IMR-90 (cell line): ENCODE data around the gene TCF7L2. TPM values are rescaled to one million over a fixed set of nuclear protein-coding genes. Genes with fewer than 3 reads are reported as not detected.

Source experiments
- ATAC-seq: fragments of 200-7000 bp; cut with Tn5 transposase; 2 replicates; pipeline ENCODE4 v1.9.1; 2020; ENCODE audit warnings: low read depth, mild to moderate bottlenecking, moderate library complexity
- BruUV-seq: library from RNA; stranded (reverse); fragments of 400-500 nt; replicated peaks from 2 replicates; lab custom pipeline; 2021; lab: Mats Ljungman, UMichigan
- CTCF ChIA-PET: fragments of 300-600 bp; formaldehyde crosslinking; extraction: SDS; loops from one replicate; lab custom pipeline; 2021; ENCODE audit warnings: antibody characterized with exemption; lab: Yijun Ruan, JAX
- POLR2A ChIA-PET: fragments of 300-600 bp; sonication (Branson Sonifier 250); formaldehyde crosslinking; loops from one replicate; lab custom pipeline; 2022; ENCODE audit warnings: antibody characterized with exemption; ENCODE audit not compliant: unreplicated experiment; lab: Charles Lee
- DNase-seq: peaks from one replicate; pipeline ENCODE4 v3.0.0; 2013
- H2AFZ ChIP-seq: replicated peaks from 2 replicates; pipeline ENCODE3; 2013; ENCODE audit warnings: low read length, mild to moderate bottlenecking; ENCODE audit not compliant: poor library complexity
- H2AK5ac ChIP-seq: 2 replicates; pipeline ENCODE4 v1.6.1; 2013; ENCODE audit warnings: low read depth, low read length, inconsistent platforms
- H2AK9ac ChIP-seq: replicated peaks from 2 replicates; pipeline ENCODE3; 2013; ENCODE audit warnings: mild to moderate bottlenecking, low read depth, low read length, moderate library complexity; ENCODE audit not compliant: poor library complexity
- H2BK120ac ChIP-seq: 2 replicates; pipeline ENCODE4 v1.6.1; 2013; ENCODE audit warnings: low read depth, low read length, inconsistent platforms
- H2BK15ac ChIP-seq: 3 replicates; pipeline ENCODE4 v1.6.1; 2013; ENCODE audit warnings: low read depth, low read length, inconsistent platforms
- H2BK20ac ChIP-seq: 2 replicates; pipeline ENCODE4 v1.6.1; 2013; ENCODE audit warnings: low read depth, mild to moderate bottlenecking, inconsistent platforms, low read length, moderate library complexity
- H2BK5ac ChIP-seq: 2 replicates; pipeline ENCODE4 v1.6.1; 2013; ENCODE audit warnings: mild to moderate bottlenecking, low read depth, low read length, inconsistent platforms; ENCODE audit not compliant: poor library complexity, severe bottlenecking
- H3K14ac ChIP-seq: replicated peaks from 2 replicates; pipeline ENCODE4 v1.6.1; 2013; ENCODE audit warnings: low read depth, low read length, inconsistent platforms
- H3K18ac ChIP-seq: 2 replicates; pipeline ENCODE4 v1.6.1; 2013; ENCODE audit warnings: low read depth, low read length, control low read depth
- H3K23ac ChIP-seq: 2 replicates; pipeline ENCODE4 v1.6.1; 2013; ENCODE audit warnings: low read depth, low read length, inconsistent platforms
- H3K27ac ChIP-seq: 2 replicates; pipeline ENCODE4 v1.5.1; 2013; ENCODE audit warnings: mild to moderate bottlenecking, control low read depth, low read length; ENCODE audit not compliant: insufficient read depth
- H3K27me3 ChIP-seq: 2 replicates; pipeline ENCODE4 v1.6.1; 2013; ENCODE audit warnings: low read length; ENCODE audit not compliant: control insufficient read depth, insufficient read depth
- H3K36me3 ChIP-seq: 2 replicates; pipeline ENCODE4 v1.6.1; 2013; ENCODE audit warnings: low read length, mixed read lengths; ENCODE audit not compliant: control insufficient read depth, insufficient read depth
- H3K4ac ChIP-seq: 2 replicates; pipeline ENCODE4 v1.6.1; 2013; ENCODE audit warnings: low read depth, low read length, inconsistent platforms
- H3K4me1 ChIP-seq: 2 replicates; pipeline ENCODE4 v1.6.1; 2013; ENCODE audit warnings: low read length, mixed read lengths; ENCODE audit not compliant: control insufficient read depth, insufficient read depth
- H3K4me2 ChIP-seq: 2 replicates; pipeline ENCODE4 v1.6.1; 2013; ENCODE audit warnings: low read depth, mild to moderate bottlenecking, control low read depth, low read length, moderate library complexity
- H3K4me3 ChIP-seq: 2 replicates; pipeline ENCODE4 v1.5.1; 2013; ENCODE audit warnings: low read depth, mild to moderate bottlenecking, control low read depth, low read length, moderate library complexity; ENCODE audit not compliant: insufficient read depth
- H3K56ac ChIP-seq: 2 replicates; pipeline ENCODE4 v1.6.1; 2013; ENCODE audit warnings: low read length, inconsistent platforms; ENCODE audit not compliant: insufficient read depth; ENCODE audit errors: extremely low read depth
- H3K79me1 ChIP-seq, 2 experiments: 2 replicates each; pipeline ENCODE4 v1.6.1; 2013; ENCODE audit warnings: low read length in 2 of 2, inconsistent platforms in 1 of 2, low read depth in 1 of 2
- H3K9ac ChIP-seq: 2 replicates; pipeline ENCODE4 v1.6.1; 2013; ENCODE audit warnings: low read depth, low read length, control low read depth
- H3K9me1 ChIP-seq: 2 replicates; pipeline ENCODE4 v1.6.1; 2013; ENCODE audit warnings: low read length, inconsistent platforms; ENCODE audit not compliant: insufficient read depth
- H3K9me3 ChIP-seq: 2 replicates; pipeline ENCODE4 v1.6.1; 2013; ENCODE audit warnings: low read length; ENCODE audit not compliant: control insufficient read depth, insufficient read depth
- H4K20me1 ChIP-seq: 2 replicates; pipeline ENCODE4 v1.6.1; 2013; ENCODE audit warnings: low read length, inconsistent platforms; ENCODE audit not compliant: insufficient read depth
- H4K5ac ChIP-seq: 2 replicates; pipeline ENCODE4 v1.6.1; 2013; ENCODE audit warnings: mild to moderate bottlenecking, low read depth, low read length, control low read depth
- H4K8ac ChIP-seq, 2 experiments: 2 replicates each; pipeline ENCODE4 v1.6.1; 2013; ENCODE audit warnings: low read depth in 2 of 2, low read length in 2 of 2, control low read depth in 1 of 2, inconsistent platforms in 1 of 2
- H4K91ac ChIP-seq: 2 replicates; pipeline ENCODE4 v1.6.1; 2013; ENCODE audit warnings: low read depth, low read length, inconsistent platforms; ENCODE audit not compliant: insufficient read depth
- BHLHE40 ChIP-seq: fragments of 150-350 bp; IDR thresholded peaks from 2 replicates; pipeline ENCODE4 v1.6.1; 2016; ENCODE audit warnings: mild to moderate bottlenecking, low read depth, low read length
- CEBPB ChIP-seq: IDR thresholded peaks from 2 replicates; pipeline ENCODE4 v1.6.1; 2012; ENCODE audit warnings: low read depth, low read length, improper control_type of control experiment
- CHD1 ChIP-seq: IDR thresholded peaks from 2 replicates; pipeline ENCODE4 v1.6.1; 2012; ENCODE audit warnings: low read depth, low read length, improper control_type of control experiment
- FOS ChIP-seq: fragments of 150-350 bp; IDR thresholded peaks from 2 replicates; pipeline ENCODE4 v1.6.1; 2016; ENCODE audit warnings: low read depth, low read length
- MAZ ChIP-seq: IDR thresholded peaks from 2 replicates; pipeline ENCODE4 v1.6.1; 2012; ENCODE audit warnings: low read depth, mild to moderate bottlenecking, low read length, improper control_type of control experiment, moderate library complexity, borderline replicate concordance
- NFE2L2 ChIP-seq: fragments of 150-350 bp; IDR thresholded peaks from 2 replicates; pipeline ENCODE4 v1.6.1; 2016; ENCODE audit warnings: low read depth, mild to moderate bottlenecking, low read length
- POLR2A ChIP-seq: IDR thresholded peaks from 2 replicates; pipeline ENCODE4 v1.6.1; 2012; ENCODE audit warnings: mild to moderate bottlenecking, low read depth, low read length
- RAD21 ChIP-seq: IDR thresholded peaks from 2 replicates; pipeline ENCODE4 v1.6.1; 2012; ENCODE audit warnings: low read length, improper control_type of control experiment
- RCOR1 ChIP-seq: IDR thresholded peaks from 2 replicates; pipeline ENCODE4 v1.6.1; 2012; ENCODE audit warnings: mild to moderate bottlenecking, low read length, improper control_type of control experiment; ENCODE audit not compliant: insufficient replicate concordance
- RFX5 ChIP-seq: IDR thresholded peaks from 2 replicates; pipeline ENCODE4 v1.8.0; 2012; ENCODE audit warnings: low read depth, mild to moderate bottlenecking, low read length, moderate library complexity
- SMC3 ChIP-seq: fragments of 150-350 bp; IDR thresholded peaks from 2 replicates; pipeline ENCODE4 v1.6.1; 2016; ENCODE audit warnings: low read depth, mild to moderate bottlenecking, antibody characterized with exemption, low read length, moderate library complexity
- WGBS, 2 experiments: methylation state at CpG; one replicate each; pipeline versions ENCODE4 v1.1.5 to v1.1.7; 2013; ENCODE audit warnings: missing lambda C conversion rate in 2 of 2; ENCODE audit not compliant: insufficient read length in 1 of 2; ENCODE audit errors: extremely low coverage in 2 of 2; 5-methylcytosine and 5-hydroxymethylcytosine counted together
- dilution Hi-C: fragments of 300-500 bp; cut with HindIII; formaldehyde crosslinking; loops from one replicate; pipeline ENCODE4 v1.14.3; 2018; ENCODE audit warnings: low sequenced_read_pairs; ENCODE audit not compliant: unreplicated experiment
- in situ Hi-C: fragments of 300-500 bp; cut with MboI; formaldehyde crosslinking; loops from 3 replicates; pipeline ENCODE4 v1.14.3; 2019; ENCODE audit warnings: low sequenced_read_pairs, inconsistent platforms, mixed read lengths
- intact Hi-C: fragments of 100-400 bp; cut with micrococcal nuclease; formaldehyde crosslinking; loops from 2 replicates; pipeline ENCODE4 v1.10.0; 2022
- polyA plus RNA-seq, 3 experiments: library from polyadenylated mRNA; depleted of rRNA; stranded (reverse); fragments of >200 nt; gene quantifications; 2 replicates each; pipeline ENCODE4 v1.2.3, GENCODE V29; 2012; ENCODE audit warnings: low replicate concordance in 1 of 3
- total RNA-seq: library from RNA; depleted of rRNA; stranded (reverse); fragments of >200 nt; gene quantifications from 2 replicates; pipeline ENCODE4 v1.2.3, GENCODE V29; 2012
- TF ChIP-seq, protein P1 (sequence below): fragments of 150-350 bp; IDR thresholded peaks from 2 replicates; pipeline ENCODE4 v1.6.1; 2017; ENCODE audit warnings: mild to moderate bottlenecking, antibody characterized with exemption, low read length, low read depth
- TF ChIP-seq, protein P2 (sequence below): conservative IDR thresholded peaks from 2 replicates; pipeline ENCODE4 v1.5.1; 2012; ENCODE audit warnings: mild to moderate bottlenecking, low read depth, low read length, improper control_type of control experiment
- TF ChIP-seq, protein P3 (sequence below): fragments of 150-350 bp; IDR thresholded peaks from 2 replicates; pipeline ENCODE4 v1.6.1; 2016; ENCODE audit warnings: low read depth, mild to moderate bottlenecking, low read length, moderate library complexity, borderline replicate concordance

Gene TCF7L2
- total and polyA plus RNA-seq, 2 of the 4 experiments (the other 2 are of a cell fraction): 1.3 to 12.2 TPM

DNA sequence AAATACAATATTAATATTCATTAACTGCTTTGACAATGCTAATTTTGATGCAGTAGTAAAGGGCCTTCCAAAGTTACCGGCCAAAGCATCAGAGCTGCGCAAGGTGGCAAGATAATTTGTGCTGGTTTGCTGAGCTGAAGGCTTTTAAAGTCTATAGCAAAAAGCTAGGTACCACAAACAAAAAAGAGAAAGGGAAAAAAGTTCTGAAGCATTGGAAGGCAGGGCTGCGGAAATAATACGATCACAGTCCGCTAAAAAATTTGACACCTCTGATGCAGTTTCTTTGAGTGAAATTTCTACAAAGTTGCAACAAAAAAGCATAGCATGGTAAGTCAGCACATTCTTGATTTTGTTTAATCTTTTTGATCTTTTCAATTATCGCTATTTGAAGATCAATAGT is 175.6 kb downstream of the TCF7L2 start:
- Histone ChIP-seq H3K27me3 (no peaks in the 10 kb centered on the region), H3K9ac (no peak overlapping the region), H3K9me3 (no peaks in the 10 kb centered on the region), H3K4me3 (no peak overlapping the region), H2BK15ac (no peak overlapping the region), H2AK5ac (no peak overlapping the region), H3K36me3 (no peaks in the 10 kb centered on the region), H3K14ac (no peak overlapping the region), H3K27ac (no peak overlapping the region), H3K23ac (peak overlapping the region; percentile 8; the same call in 1 of the 2 replicates), H3K4me2 (no peak overlapping the region), H3K9me1 (0 out of 2 replicates have a peak, but pooled peaks cover 2% of the 10 kb centered on the region), H3K4me1 (peaks cover 3% of the 10 kb centered on the region), H3K79me1 (peaks cover 18 to 19% of the 10 kb centered on the region in 2 experiments), H2AFZ (no peak overlapping the region), H4K8ac (no peak overlapping the region), H2BK5ac (no peak overlapping the region), H4K5ac (no peak overlapping the region), H4K20me1 (no peaks in the 10 kb centered on the region), H4K91ac (no peak overlapping the region), H3K18ac (no peak overlapping the region), H2BK120ac (no peak overlapping the region), H3K56ac (no peak overlapping the region), H2AK9ac (no peak overlapping the region), H2BK20ac (no peak overlapping the region), H3K4ac (no peak overlapping the region)
- ChIA-PET POLR2A (interaction anchor here (0.6 kb wide), 2 partner anchors 137 to 308 kb away, joined by 3 to 4 read pairs; no protein-coding TSS in a partner anchor), CTCF (interaction anchor here (0.6 to 0.9 kb wide), 13 partner anchors 88 to 650 kb away, joined by 3 to 7 read pairs (median 4); no protein-coding TSS in a partner anchor)
- in situ Hi-C loops (loop anchor here (25.0 kb wide), 1 partner anchor 563 kb away; no protein-coding TSS in a partner anchor), dilution Hi-C loops (no loop called here), intact Hi-C loops (loop anchor here (1.0 to 10.0 kb wide), 7 partner anchors 172 to 648 kb away; no protein-coding TSS in a partner anchor)
- ATAC-seq: no peak
- TF ChIP-seq, protein P1, sequence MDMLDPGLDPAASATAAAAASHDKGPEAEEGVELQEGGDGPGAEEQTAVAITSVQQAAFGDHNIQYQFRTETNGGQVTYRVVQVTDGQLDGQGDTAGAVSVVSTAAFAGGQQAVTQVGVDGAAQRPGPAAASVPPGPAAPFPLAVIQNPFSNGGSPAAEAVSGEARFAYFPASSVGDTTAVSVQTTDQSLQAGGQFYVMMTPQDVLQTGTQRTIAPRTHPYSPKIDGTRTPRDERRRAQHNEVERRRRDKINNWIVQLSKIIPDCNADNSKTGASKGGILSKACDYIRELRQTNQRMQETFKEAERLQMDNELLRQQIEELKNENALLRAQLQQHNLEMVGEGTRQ: no peak
- TF ChIP-seq RAD21: no peak
- no peak for TF ChIP-seq CHD1
- TF ChIP-seq RCOR1: no peak
- TF ChIP-seq SMC3: no peak
- TF ChIP-seq BHLHE40: no peak
- no peak for TF ChIP-seq POLR2A
- TF ChIP-seq RFX5: no peak
- no peak for TF ChIP-seq NFE2L2
- TF ChIP-seq FOS: no peak
- TF ChIP-seq, protein P2, sequence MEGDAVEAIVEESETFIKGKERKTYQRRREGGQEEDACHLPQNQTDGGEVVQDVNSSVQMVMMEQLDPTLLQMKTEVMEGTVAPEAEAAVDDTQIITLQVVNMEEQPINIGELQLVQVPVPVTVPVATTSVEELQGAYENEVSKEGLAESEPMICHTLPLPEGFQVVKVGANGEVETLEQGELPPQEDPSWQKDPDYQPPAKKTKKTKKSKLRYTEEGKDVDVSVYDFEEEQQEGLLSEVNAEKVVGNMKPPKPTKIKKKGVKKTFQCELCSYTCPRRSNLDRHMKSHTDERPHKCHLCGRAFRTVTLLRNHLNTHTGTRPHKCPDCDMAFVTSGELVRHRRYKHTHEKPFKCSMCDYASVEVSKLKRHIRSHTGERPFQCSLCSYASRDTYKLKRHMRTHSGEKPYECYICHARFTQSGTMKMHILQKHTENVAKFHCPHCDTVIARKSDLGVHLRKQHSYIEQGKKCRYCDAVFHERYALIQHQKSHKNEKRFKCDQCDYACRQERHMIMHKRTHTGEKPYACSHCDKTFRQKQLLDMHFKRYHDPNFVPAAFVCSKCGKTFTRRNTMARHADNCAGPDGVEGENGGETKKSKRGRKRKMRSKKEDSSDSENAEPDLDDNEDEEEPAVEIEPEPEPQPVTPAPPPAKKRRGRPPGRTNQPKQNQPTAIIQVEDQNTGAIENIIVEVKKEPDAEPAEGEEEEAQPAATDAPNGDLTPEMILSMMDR: no peak
- no peak for TF ChIP-seq MAZ
- TF ChIP-seq, protein P3, sequence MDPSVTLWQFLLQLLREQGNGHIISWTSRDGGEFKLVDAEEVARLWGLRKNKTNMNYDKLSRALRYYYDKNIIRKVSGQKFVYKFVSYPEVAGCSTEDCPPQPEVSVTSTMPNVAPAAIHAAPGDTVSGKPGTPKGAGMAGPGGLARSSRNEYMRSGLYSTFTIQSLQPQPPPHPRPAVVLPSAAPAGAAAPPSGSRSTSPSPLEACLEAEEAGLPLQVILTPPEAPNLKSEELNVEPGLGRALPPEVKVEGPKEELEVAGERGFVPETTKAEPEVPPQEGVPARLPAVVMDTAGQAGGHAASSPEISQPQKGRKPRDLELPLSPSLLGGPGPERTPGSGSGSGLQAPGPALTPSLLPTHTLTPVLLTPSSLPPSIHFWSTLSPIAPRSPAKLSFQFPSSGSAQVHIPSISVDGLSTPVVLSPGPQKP: no peak
- no peak for TF ChIP-seq CEBPB
- BruUV-seq: no TSS peak
- WGBS, 2 experiments: no CpG with 5 or more reads among the region's 6 CpGs
- DNase-seq: no peak
